G401 (cell line): ENCODE measurements around the gene MYBPHL. TPM values are rescaled to one million over a fixed set of nuclear protein-coding genes. Genes with fewer than 3 reads are reported as not detected.

Experiments used
- DNase-seq: peaks from one replicate; pipeline ENCODE4 v3.0.0-alpha.2; 2015; ENCODE audit warnings: low spot score
- in situ Hi-C: cut with HindIII; loops from 2 replicates; pipeline ENCODE4 v1.10.0; 2016; ENCODE audit warnings: low sequenced_read_pairs, mixed read lengths
- total RNA-seq: library from RNA; depleted of rRNA; stranded (reverse); fragments of >200 nt; shearing (Covaris generic); gene quantifications from 2 replicates; pipeline ENCODE4 v1.2.3, GENCODE V29; 2014

Gene MYBPHL
- total RNA-seq, 1 experiment from 2014 or later: not detected

DNA sequence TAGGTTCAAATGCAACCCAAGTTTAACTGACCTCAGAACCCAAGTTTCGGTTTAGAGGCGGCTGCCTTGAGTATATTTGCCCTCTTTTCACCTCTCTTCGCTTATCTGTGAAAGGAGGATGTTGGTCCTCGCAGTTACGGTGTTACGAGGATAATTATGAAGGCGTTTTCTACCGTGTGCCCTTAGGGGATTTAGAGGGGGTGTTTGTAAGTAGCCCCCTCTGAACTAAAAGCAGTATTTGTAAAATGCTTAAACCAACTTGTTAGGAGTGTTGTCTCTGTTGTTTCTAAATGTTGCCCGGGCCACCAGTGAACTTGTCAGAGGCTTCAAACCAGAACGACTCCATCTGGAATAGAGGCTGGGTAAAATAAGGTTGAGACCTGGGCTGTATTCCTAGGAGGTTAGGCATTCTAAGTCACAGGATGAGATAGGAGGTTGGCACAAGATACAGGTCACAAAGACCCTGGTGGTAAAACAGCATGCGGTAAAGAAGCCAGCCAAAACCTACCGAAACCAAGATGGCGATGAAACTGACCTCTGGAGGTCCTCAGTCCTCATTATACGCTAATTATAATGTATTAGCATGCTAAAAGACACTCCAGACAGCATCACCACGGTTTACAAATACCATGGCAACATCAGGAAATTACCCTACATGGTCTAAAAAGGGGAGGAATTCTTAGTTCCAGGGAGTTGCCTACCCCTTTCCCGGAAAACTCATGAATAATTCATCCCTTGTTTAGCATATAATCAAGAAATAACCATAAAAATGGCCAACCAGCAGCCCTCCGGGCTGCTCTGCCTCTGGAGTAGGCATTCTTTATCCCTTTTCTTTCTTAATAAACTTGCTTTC is 22.8 kb downstream of the MYBPHL start:
- in situ Hi-C loops: no loop called here
- no peak for DNase-seq

DNA sequence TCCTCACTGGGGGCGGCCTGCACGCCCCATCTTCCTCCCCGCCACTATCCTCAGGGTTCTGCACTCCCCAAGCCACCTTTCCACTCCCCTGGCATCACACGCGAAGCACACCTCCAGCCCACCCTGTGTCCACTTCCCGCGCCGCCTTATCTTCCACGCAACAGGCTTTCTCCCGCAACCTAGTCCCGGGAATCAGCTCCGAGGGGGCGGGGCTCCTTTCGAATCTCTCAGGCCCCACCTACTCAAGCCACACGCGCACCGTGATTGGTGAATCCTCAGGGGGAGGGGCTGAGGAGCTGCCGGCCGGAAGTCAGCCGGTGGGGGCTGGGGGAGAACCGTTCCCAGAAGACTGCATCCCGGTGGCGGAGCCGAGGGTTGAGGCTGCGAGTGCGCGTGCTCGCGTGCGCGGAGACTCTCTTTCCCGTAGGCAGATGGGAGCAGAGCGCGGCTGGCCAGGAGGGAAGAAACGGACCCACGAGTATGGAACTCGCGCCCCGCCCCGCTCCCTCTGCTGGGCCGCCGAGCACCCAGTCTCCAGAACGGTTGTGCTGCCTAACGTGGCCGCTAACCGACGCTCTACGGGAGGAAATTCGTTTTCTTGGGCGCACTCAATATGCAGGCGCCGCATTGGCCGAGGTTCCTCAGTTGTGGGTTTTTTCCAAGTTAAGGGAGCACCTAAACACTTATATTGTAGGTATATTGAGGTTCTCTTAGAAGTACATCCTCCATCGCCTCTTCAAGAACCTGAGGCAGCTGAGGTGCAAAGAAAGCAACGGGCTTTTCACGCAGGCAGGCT is 23.7 kb downstream of the MYBPHL start, which contains the start of gene PSRC1:
Gene PSRC1 (minus strand): TSS at position 194 of the 796 bp plus-strand sequence.
- in situ Hi-C loops: no loop called here
- peak; percentile 99 for DNase-seq

DNA sequence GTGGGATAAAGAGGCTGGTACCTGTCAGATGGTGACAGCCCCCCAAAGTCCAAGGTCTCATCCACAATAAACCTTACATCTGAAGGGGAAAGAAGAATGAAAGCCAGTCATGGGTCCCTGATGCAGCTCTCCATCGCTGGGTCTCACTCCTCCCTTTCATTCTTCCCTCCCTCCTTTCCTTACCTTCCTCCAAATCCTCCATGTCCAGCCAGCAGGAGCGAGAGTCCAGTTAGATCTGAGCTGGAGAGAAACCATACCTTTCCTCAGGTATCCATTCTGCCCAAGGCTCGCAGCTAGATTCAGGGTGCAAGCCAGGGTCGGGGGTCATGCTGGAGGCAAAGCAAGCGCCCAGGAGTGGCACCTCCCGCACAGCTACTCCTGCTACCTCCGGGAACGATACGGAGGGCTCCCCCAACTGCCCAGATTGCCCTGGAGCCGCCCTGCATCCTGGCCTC is 24.3 kb downstream of the MYBPHL start:
- no peak for DNase-seq
- in situ Hi-C loops: no loop called here

DNA sequence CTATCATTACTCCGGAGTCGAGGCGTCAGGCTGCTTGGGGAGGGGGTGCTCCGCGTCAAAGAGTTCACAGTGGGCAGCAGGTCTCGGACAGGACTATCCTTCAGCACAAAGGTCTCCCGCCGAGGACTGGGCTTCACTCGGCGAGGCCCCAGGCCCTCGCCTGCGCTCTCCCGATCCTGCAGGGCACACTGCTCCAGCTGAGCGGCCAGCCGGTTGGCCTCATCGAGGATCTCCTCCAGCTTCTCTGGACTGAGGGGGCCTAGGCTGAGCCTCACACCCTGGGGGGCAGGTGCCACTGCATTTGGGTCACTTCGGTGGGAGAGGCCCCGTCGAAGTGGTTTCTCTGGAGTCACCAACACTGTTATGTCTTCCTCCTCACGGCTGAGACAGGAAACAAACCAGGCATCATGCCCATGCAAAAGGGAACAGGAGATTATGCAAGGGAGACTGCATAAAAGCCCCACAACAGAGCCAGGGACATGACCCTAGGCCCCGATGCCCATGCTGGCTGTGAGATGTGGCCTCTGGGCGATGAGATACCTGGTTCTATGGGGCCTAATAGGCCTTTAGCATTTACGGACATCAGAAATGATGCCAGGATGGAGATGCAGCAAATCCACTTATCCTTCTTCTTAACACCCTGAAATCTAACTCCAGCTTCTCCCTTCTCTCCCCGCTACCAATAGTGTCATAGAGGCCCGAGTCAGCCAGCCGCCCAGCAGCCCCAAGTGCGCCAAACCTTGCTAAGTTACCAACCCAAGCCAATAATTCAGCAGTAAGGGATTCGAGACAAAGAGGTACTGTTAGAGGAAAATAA is 24.9 kb downstream of the MYBPHL start:
- in situ Hi-C loops: no loop called here
- DNase-seq: no peak

DNA sequence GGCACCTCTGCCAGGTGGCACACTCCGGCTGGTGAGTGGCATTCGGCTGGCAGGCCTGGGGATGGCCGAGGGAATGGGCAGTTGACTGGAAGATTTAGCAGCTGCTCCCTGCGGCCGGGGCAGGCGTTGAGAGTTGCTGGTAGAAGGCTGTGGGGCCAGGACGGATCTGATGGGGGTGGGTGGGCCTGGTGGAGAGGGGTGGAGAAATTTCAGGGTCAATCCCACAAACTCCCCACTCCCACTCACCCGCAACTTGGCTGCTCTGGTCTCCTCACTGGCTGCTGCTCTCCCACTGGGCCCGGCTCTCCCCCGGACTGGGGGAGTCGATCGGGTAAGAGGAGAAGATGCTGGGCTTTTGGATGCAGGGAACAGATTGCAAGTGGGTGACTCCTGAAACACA is 25.9 kb downstream of the MYBPHL start:
- in situ Hi-C loops: no loop called here
- no peak for DNase-seq

DNA sequence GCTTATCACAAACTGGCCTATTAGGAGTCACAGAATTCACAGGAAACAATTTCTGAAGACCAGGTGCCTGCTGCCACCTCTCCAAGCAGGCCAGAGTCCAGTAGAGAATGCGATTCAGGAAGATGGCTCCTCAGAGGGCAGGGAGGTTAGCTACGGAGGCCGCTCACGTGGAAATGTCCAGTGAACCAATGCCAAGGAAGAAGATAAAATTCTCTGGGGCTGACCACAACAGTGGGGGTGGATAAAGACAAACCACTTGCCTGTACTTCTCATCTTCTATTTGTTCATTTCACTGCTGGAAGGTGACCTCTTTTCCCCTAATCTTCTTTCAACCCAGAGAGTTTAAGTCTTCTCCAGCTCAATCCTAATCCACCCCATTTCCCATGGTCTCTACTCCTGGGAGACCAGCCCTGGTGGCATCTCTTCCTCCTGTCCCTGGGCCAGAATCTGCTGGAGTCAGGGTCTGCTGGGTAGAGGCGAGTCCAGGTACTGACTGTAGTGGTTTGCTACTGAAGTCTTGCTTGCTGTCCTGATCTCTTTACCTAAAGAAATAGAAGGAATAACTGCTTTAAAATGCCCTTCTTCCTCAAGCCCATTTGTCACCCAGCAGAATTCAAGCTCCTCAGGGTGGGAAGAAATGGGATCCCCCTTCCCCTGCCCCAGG is 27.1 kb downstream of the MYBPHL start:
- DNase-seq: no peak
- in situ Hi-C loops: no loop called here

DNA sequence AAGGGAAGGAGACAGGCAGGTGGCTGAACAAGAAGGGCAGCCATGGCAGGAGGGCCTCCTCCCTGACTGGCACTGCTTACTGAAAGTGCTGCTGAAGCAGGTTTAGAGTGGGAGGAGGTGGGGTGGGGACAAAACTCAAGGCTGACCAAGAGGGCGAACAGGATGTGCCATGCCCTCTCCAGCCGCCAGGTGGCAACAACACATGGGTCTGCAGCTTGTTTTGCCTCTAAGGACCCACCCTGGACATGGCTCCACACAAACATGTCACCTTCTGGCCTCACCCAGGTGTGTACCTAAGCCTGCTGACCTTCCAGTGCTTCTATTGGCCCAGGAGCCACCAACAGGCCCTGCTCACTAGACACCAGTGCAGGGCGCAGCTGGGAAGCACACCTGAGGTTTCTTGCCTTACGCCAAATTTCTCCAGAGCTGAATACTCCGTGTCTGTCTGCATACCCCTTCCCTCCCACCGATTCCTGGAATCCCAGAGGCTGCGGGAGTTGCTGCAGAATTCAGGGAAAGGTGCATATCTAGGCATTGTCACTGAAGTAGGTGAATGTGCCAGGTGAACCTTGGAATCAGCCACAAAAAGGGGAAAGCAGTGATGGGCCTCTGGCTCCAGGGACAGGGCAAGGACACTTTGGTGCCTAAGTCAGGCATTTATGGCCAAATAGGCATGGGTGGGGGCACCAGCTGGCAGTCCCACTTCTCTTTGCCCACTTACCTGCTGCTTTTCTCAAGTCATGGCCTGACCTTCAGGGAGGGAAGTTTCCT is 29.2 kb downstream of the MYBPHL start:
- in situ Hi-C loops: no loop called here
- DNase-seq: peak; percentile 74

DNA sequence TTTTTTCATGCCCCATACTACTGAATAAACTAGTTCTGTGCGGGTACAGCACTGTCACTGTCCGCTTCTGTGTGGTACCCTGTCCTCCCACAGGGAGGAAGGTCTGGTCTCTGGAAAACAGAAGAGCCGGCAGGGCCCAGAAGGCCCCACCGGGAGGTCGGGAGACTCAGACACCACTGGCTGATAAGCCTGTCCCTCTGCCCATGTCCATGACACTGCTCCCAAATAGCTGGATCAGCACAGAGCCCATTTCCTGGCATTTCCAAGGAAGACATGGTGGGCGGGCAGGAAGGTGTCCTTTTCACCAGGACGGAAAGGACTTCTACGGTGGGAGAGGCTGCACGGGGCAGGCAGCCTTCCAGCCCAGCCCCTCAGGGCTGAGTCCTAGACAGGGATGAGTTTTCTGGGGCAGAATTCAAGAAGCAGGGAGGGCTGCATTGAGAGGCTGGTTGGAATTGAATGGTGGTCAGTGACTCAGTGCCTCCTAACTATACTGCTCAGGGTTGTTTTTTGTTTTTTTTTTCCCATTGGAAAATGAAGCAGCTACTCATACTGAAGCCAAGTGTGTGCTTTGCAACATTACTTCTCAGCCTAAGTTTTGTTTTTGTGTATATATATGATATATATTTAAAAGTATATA is 31.0 kb downstream of the MYBPHL start:
- DNase-seq: no peak
- in situ Hi-C loops: no loop called here

DNA sequence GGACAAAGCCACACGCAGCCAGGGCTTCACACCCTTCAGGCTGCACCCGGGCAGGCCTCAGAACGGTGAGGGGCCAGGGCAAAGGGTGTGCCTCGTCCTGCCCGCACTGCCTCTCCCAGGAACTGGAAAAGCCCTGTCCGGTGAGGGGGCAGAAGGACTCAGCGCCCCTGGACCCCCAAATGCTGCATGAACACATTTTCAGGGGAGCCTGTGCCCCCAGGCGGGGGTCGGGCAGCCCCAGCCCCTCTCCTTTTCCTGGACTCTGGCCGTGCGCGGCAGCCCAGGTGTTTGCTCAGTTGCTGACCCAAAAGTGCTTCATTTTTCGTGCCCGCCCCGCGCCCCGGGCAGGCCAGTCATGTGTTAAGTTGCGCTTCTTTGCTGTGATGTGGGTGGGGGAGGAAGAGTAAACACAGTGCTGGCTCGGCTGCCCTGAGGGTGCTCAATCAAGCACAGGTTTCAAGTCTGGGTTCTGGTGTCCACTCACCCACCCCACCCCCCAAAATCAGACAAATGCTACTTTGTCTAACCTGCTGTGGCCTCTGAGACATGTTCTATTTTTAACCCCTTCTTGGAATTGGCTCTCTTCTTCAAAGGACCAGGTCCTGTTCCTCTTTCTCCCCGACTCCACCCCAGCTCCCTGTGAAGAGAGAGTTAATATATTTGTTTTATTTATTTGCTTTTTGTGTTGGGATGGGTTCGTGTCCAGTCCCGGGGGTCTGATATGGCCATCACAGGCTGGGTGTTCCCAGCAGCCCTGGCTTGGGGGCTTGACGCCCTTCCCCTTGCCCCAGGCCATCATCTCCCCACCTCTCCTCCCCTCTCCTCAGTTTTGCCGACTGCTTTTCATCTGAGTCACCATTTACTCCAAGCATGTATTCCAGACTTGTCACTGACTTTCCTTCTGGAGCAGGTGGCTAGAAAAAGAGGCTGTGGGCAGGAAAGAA is 32.0 kb downstream of the MYBPHL start:
- no peak for DNase-seq
- in situ Hi-C loops: no loop called here

DNA sequence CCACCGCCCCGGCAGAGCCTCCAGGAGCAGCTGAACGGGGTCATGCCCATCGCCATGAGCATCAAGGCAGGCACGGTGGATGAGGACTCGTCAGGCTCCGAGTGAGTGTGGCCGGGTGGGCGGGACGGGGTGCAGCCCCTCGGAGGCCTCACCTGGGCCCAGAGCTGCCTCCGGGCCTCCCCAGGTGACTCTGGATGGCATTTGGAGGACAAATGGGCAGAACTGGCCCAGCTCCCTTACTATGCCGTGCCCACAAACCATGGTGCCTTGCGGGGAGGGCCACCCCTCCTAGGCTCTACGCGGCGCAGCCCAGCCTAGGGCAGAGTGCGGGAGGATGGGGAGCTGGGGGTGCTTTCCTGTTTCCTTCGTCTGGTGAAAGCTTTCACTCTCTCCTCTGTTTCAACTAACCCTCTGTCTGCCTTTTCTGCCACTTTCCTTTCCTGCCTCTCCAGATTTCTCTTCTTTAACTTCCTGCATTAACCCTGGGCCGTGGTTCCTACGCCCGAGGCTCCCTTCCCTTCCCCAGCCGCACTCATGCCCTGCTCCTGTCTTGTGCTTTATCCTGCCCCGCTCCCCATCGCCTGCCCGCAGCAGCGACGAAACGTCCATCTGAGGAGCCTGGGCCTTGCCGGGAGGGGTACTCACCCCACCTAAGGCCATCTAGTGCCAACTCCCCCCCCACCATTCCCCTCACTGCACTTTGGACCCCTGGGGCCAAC is 33.1 kb downstream of the MYBPHL start:
- in situ Hi-C loops: no loop called here
- DNase-seq: no peak

DNA sequence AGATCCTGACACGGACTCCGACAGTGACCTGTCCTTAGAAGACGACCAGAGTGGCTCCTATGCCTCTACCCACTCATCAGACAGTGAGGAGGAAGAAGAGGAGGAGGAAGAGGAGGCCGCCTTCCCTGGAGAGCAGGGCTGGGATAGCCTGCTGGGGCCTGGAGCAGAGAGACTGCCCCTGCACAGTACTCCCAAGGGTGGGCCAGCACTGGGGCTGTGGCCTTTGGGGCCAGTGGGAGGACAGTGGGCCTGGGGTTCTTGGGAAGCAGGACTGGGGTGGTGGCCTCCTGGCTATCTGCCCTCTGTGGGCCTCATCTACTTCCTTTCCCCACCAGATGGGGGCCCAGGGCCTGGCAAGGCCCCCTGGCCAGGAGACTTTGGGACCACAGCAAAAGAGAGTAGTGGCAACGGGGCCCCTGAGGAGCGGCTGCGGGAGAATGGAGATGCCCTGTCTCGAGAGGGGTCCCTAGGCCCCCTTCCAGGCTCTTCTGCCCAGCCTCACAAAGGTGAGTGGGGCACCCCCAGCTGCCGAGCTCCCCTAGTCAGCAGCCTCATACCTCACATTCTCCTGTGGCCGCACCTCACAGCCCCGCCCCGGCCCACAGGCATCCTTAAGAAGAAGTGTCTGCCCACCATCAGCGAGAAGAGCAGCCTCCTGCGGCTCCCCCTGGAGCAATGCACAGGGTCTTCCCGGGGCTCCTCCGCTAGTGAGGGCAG is 33.8 kb downstream of the MYBPHL start:
- no peak for DNase-seq
- in situ Hi-C loops: no loop called here

DNA sequence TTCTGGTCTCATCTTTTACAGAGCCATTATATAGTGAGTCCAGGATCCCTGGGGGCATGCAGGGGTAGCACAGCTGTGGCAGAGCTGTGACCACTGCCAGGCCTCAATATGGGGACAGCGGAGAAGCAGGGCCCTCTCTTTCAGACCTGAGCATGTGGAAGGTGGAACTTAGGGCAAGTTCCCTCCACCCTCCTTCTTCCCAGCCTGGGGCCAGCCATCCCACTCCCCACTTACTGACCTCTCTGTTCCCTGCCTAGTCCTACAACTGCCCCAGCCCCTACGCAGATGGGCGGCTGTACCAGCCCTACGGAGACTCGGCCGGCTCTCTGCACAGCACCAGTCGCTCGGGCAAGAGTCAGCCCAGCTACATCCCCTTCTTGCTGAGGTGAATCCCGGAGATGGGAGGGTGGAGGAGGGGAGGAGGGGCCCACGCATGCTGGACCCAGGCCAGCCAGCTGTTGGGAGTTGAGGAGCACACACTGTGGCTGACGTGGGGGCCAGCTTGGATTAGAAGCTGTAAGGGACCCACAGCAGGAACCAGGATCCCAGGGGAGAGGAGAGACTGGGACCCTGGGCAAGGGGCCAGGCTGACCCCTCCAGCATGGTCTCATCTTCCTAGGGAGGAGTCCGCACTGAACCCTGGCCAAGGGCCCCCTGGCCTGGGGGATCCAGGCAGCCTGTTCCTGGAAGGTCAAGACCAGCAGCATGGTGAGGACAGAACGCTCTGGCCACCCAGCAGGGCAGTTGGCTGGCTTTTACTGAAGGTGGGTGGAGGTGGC is 34.6 kb downstream of the MYBPHL start:
- no peak for DNase-seq
- in situ Hi-C loops: no loop called here

DNA sequence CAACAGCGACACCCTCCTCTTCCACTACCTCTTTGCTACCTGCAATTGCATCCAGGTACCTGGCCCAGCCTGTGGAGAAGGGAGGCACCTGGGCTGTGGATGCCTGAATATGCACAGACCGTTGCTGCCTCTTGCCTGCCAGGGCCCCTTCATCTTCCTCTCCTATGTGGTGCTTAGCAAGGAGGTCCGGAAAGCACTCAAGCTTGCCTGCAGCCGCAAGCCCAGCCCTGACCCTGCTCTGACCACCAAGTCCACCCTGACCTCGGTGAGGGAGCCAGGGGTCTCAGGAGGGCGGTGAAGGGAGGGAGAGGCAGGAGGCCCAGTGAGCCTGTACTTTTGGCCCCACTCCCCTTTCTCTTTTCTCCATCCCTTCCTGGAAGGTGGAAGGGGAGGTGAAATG is 35.4 kb downstream of the MYBPHL start:
- in situ Hi-C loops: no loop called here

DNA sequence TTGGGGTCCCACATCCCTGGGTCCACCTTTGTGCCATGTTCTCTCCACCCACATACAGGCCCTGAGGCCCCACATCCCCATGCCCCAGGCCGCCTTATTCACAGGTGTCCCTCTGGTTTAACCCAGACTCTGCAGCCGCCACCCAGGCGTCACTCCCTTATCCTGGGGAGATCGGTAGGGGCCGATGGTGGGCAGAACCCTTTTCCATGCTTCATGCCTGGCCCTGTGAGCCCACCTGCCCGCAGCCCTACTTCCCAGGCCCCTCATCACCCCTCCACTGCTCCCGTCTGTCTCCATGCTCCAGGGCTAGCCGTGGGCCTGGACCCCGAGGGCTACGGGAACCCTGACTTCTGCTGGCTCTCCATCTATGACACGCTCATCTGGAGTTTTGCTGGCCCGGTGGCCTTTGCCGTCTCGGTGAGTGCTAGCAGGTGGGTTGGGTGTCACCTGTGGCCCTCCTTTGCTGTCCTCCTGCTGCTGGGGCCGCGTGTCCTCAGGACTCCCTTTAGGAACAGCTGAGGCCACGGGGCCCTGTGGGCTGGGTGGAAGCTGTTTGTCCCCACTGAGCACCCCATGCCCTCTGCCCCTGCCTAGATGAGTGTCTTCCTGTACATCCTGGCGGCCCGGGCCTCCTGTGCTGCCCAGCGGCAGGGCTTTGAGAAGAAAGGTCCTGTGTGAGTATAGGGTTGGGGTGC is 36.0 kb downstream of the MYBPHL start:
- in situ Hi-C loops: no loop called here
- no peak for DNase-seq

More for the DNA sequence above, 35.4 kb downstream of the MYBPHL start:
- DNase-seq: no peak
